ENCODE data around the gene SLC35F6. TPM values are rescaled to one million over a fixed set of nuclear protein-coding genes. Genes with fewer than 3 reads are reported as not detected.

SLC35F6 gene
- total and polyA plus RNA-seq, 4 donors = 11.4 to 30.7 (median 19.0) TPM

GRCh38 chr2:26742048-26742770, 21.9 kb upstream of the SLC35F6 start:
- Histone ChIP-seq H3K4me3 (ENCODE audit: low read depth in 1 of 3, low read length in 3 of 3) (no peak overlapping the region), H3K9ac (ENCODE audit: low read depth in 1 of 2, low read length in 2 of 2) (no peak overlapping the region), H3K27me3 (ENCODE audit: control insufficient read depth in 4 of 4, insufficient read depth in 4 of 4, low read length in 3 of 4) (peaks cover 0 to 5% (median 0%) of the 10 kb centered on the region in 4 donors), H3K27ac (ENCODE audit: low read depth in 1 of 2, low read length in 2 of 2) (no peak overlapping the region), H3K36me3 (ENCODE audit: control insufficient read depth in 4 of 4, insufficient read depth in 3 of 4, low read depth in 1 of 4, low read length in 3 of 4) (no peaks in the 10 kb centered on the region), H3K9me3 (ENCODE audit: control insufficient read depth in 4 of 4, low read length in 3 of 4) (no peaks in the 10 kb centered on the region), H3K4me1 (ENCODE audit: control insufficient read depth in 4 of 4, insufficient read depth in 4 of 4, low read length in 3 of 4) (peaks cover under 1 to 6% (median 4%) of the 10 kb centered on the region in 4 donors)
- TF ChIP-seq TAF1 (conservative IDR thresholded peaks at IDR 0.05) (no peak), HNF4A (conservative IDR thresholded peaks at IDR 0.05) (no peak), CTCF (IDR thresholded peaks at IDR 0.05; ENCODE audit: low read depth, low read length, missing input control) (no peak), YY1 (IDR thresholded peaks at IDR 0.05) (no peak)
- DNase-seq (ENCODE audit: low spot score) = no peak
- WGBS = 96% methylated on average over 15 of the region's 15 CpGs

- no peak for DNase-seq (ENCODE audit: low spot score)
- Histone ChIP-seq H3K36me3 (ENCODE audit: control insufficient read depth in 4 of 4, insufficient read depth in 3 of 4, low read depth in 1 of 4, low read length in 3 of 4) (no peaks in the 10 kb centered on the region), H3K9me3 (ENCODE audit: control insufficient read depth in 4 of 4, low read length in 3 of 4) (no peaks in the 10 kb centered on the region), H3K27me3 (ENCODE audit: control insufficient read depth in 4 of 4, insufficient read depth in 4 of 4, low read length in 3 of 4) (peaks cover 0 to 5% (median 0%) of the 10 kb centered on the region in 4 donors), H3K27ac (ENCODE audit: low read depth in 1 of 2, low read length in 2 of 2) (no peak overlapping the region), H3K4me3 (ENCODE audit: low read depth in 1 of 3, low read length in 3 of 3) (no peak overlapping the region), H3K9ac (ENCODE audit: low read depth in 1 of 2, low read length in 2 of 2) (no peak overlapping the region), H3K4me1 (ENCODE audit: control insufficient read depth in 4 of 4, insufficient read depth in 4 of 4, low read length in 3 of 4) (peaks cover 0 to 3% (median 3%) of the 10 kb centered on the region in 4 donors)
- 92% methylated on average over 3 of the region's 3 CpGs for WGBS
- TF ChIP-seq ZBTB33 (IDR thresholded peaks at IDR 0.05) = no peak
- TF ChIP-seq HNF4A (conservative IDR thresholded peaks at IDR 0.05) = no peak
- no peak for TF ChIP-seq ATF3 (IDR thresholded peaks at IDR 0.05)
- TF ChIP-seq FOXA2 (IDR thresholded peaks at IDR 0.05) = no peak
- TF ChIP-seq MAX (IDR thresholded peaks at IDR 0.05) = no peak
- no peak for TF ChIP-seq REST (IDR thresholded peaks at IDR 0.05)
- no peak for TF ChIP-seq JUND (IDR thresholded peaks at IDR 0.05)
- TF ChIP-seq RAD21 (IDR thresholded peaks at IDR 0.05) = no peak
- TF ChIP-seq TAF1 (conservative IDR thresholded peaks at IDR 0.05) = no peak
- no peak for TF ChIP-seq HNF4G (IDR thresholded peaks at IDR 0.05)
Measured at GRCh38 chr2:26743852-26744251, 20.2 kb upstream of the SLC35F6 start.
